Measurements from ENCODE around the gene RALB. TPM values are rescaled to one million over a fixed set of nuclear protein-coding genes. Genes with fewer than 3 reads are reported as not detected.

The RALB gene
- total and polyA plus RNA-seq, 2 of the 4 experiments (the other 2 are of a cell fraction): 53.6 to 54.7 TPM

GRCh38 chr2:120342446-120342845 lies 89.8 kb downstream of the RALB start:
- no peak overlapping the region for H2BK120ac ChIP-seq (ENCODE audit: low read depth, low read length)
- no TSS peak for BruUV-seq (replicated peaks)
- TF ChIP-seq CHD1 (IDR thresholded peaks at IDR 0.05; ENCODE audit: low read depth, low read length): no peak
- TF ChIP-seq MAZ (IDR thresholded peaks at IDR 0.05; ENCODE audit: borderline replicate concordance, low read depth, low read length): no peak
- TF ChIP-seq CEBPB (IDR thresholded peaks at IDR 0.05; ENCODE audit: low read depth, low read length): no peak
- no peak for TF ChIP-seq RAD21 (IDR thresholded peaks at IDR 0.05; ENCODE audit: low read length)
- TF ChIP-seq BHLHE40 (IDR thresholded peaks at IDR 0.05; ENCODE audit: low read depth, low read length): no peak
- TF ChIP-seq MXI1 (IDR thresholded peaks at IDR 0.05; ENCODE audit: borderline replicate concordance, low read depth, low read length): no peak
- no peak for TF ChIP-seq ELK1 (IDR thresholded peaks at IDR 0.05; ENCODE audit: borderline replicate concordance, low read depth, low read length)
- no peak for TF ChIP-seq MAFK (IDR thresholded peaks at IDR 0.05; ENCODE audit: low read depth, low read length)
- no peak for TF ChIP-seq POLR2A (IDR thresholded peaks at IDR 0.05; ENCODE audit: low read depth, low read length)
- no peak for TF ChIP-seq SMC3 (IDR thresholded peaks at IDR 0.05; ENCODE audit: low read depth, low read length)
- TF ChIP-seq FOS (IDR thresholded peaks at IDR 0.05; ENCODE audit: low read depth, low read length): no peak
- no peak for TF ChIP-seq RFX5 (IDR thresholded peaks at IDR 0.05; ENCODE audit: low read depth, low read length)
- no peak overlapping the region for H2AK9ac ChIP-seq (replicated peaks; ENCODE audit: low read depth, low read length, poor library complexity)
- dilution Hi-C loops (cut with HindIII; ENCODE audit: low sequenced_read_pairs, unreplicated experiment): no loop called here
- no peak overlapping the region for H3K14ac ChIP-seq (replicated peaks; ENCODE audit: low read depth, low read length)
- H3K56ac ChIP-seq (ENCODE audit: extremely low read depth, insufficient read depth, low read length): no peak overlapping the region
- H3K4ac ChIP-seq (ENCODE audit: low read depth, low read length): no peak overlapping the region
- no peak overlapping the region for H2AK5ac ChIP-seq (ENCODE audit: low read depth, low read length)
- H3K9me3 ChIP-seq (ENCODE audit: control insufficient read depth, insufficient read depth, low read length): no peaks in the 10 kb centered on the region
- no peak overlapping the region for H3K18ac ChIP-seq (ENCODE audit: low read depth, low read length)
- no peak overlapping the region for H2BK15ac ChIP-seq (ENCODE audit: low read depth, low read length)
- H2BK20ac ChIP-seq (ENCODE audit: low read depth, low read length): no peak overlapping the region
- in situ Hi-C loops (cut with MboI; ENCODE audit: low sequenced_read_pairs): loop anchor here (5.0 to 25.0 kb wide), 3 partner anchors 335 to 732 kb away; no protein-coding TSS in a partner anchor
- H3K9me1 ChIP-seq (ENCODE audit: insufficient read depth, low read length): no peaks in the 10 kb centered on the region
- no peak for ATAC-seq (ENCODE audit: low read depth)
- CTCF ChIA-PET: interaction anchor here (1.2 to 3.2 kb wide), 2 partner anchors 122 to 339 kb away, joined by 4 to 34 read pairs; no protein-coding TSS in a partner anchor
- H3K27ac ChIP-seq (ENCODE audit: insufficient read depth, low read length): no peak overlapping the region
- no peak overlapping the region for H3K4me2 ChIP-seq (ENCODE audit: low read depth, low read length)
- no peak overlapping the region for H3K23ac ChIP-seq (ENCODE audit: low read depth, low read length)
- POLR2A ChIA-PET (ENCODE audit: unreplicated experiment): no interaction called here
- no peak overlapping the region for H3K9ac ChIP-seq (ENCODE audit: low read depth, low read length)
- no peak overlapping the region for H2BK5ac ChIP-seq (ENCODE audit: low read depth, low read length, poor library complexity, severe bottlenecking)
- no peaks in the 10 kb centered on the region for H3K79me1 ChIP-seq (ENCODE audit: low read depth in 1 of 2, low read length in 2 of 2)
- intact Hi-C loops (cut with micrococcal nuclease): no loop called here
- H4K91ac ChIP-seq (ENCODE audit: insufficient read depth, low read depth, low read length): no peak overlapping the region
- H3K4me3 ChIP-seq (ENCODE audit: insufficient read depth, low read depth, low read length): no peak overlapping the region
- H4K20me1 ChIP-seq (ENCODE audit: insufficient read depth, low read length): peaks cover 8% of the 10 kb centered on the region
- H2AFZ ChIP-seq (replicated peaks; ENCODE audit: low read length, poor library complexity): no peak overlapping the region
- WGBS, 2 experiments (ENCODE audit: extremely low coverage in 2 of 2, insufficient read length in 1 of 2): 21% methylated on average over 4 of the region's 7 CpGs; no CpG with 5 or more reads in 1 of the 2 experiments
- no peak for DNase-seq
- H3K36me3 ChIP-seq (ENCODE audit: control insufficient read depth, insufficient read depth, low read length): no peaks in the 10 kb centered on the region
- H3K4me1 ChIP-seq (ENCODE audit: control insufficient read depth, insufficient read depth, low read length): peaks cover 6% of the 10 kb centered on the region; the same call in 1 of the 2 replicates
- H4K5ac ChIP-seq (ENCODE audit: low read depth, low read length): no peak overlapping the region
- no peak overlapping the region for H4K8ac ChIP-seq (ENCODE audit: low read depth in 2 of 2, low read length in 2 of 2)
- peaks cover 86% of the 10 kb centered on the region for H3K27me3 ChIP-seq (ENCODE audit: control insufficient read depth, insufficient read depth, low read length)
